Rectal smooth muscle tissue (tissue), 1 donor: ENCODE data around the gene MEF2D.

Experiments used
- H3K27ac ChIP-seq: one replicate; pipeline ENCODE4 v1.7.0; 2013; ENCODE audit warnings: low read depth, low read length, inconsistent platforms
- H3K27me3 ChIP-seq: one replicate; pipeline ENCODE4 v1.7.0; 2013; ENCODE audit warnings: low read length; ENCODE audit not compliant: control insufficient read depth, insufficient read depth
- H3K36me3 ChIP-seq: one replicate; pipeline ENCODE4 v1.7.0; 2013; ENCODE audit warnings: low read length; ENCODE audit not compliant: control insufficient read depth, insufficient read depth
- H3K4me1 ChIP-seq: one replicate; pipeline ENCODE4 v1.7.0; 2013; ENCODE audit warnings: low read length; ENCODE audit not compliant: control insufficient read depth, insufficient read depth
- H3K4me3 ChIP-seq: one replicate; pipeline ENCODE4 v1.7.0; 2013; ENCODE audit warnings: low read length
- H3K9ac ChIP-seq: one replicate; pipeline ENCODE4 v1.7.0; 2013; ENCODE audit warnings: low read length

Gene MEF2D

DNA sequence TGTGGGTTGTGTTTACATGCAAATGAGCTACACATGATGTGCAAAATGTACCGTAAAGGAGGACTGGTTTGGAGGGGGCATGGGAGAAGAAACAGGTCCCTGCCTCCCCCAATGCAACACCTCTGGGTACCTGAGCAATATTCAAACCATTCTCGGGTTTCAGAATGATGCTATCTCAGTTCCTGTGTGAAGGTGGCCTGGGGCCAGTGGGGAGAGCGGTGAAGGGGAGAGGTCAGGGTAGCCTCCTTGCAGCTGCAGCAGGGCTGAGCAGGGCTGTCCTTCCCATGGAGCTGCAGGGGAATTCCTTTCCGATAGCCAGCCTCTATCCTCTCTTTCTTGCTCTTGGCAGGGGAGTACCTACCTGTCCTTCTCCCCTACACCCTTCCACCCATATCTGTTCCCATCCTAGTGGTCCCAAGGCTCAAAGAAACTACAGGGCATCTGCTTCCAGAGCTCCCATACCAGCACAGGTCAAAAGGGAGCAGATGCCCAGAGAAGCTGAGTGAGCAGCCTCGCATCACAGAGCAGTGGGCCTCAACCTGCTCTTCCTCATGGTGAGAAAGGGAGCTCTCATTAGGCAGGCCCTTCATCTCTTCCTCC, 11.9 kb downstream of the MEF2D start:
- H3K4me3 ChIP-seq = peak overlapping the region; percentile 52
- H3K27me3 ChIP-seq = no peaks in the 10 kb centered on the region
- no peak overlapping the region for H3K9ac ChIP-seq
- no peaks in the 10 kb centered on the region for H3K36me3 ChIP-seq
- H3K27ac ChIP-seq = peak overlapping the region; percentile 74
- peaks cover 57% of the 10 kb centered on the region for H3K4me1 ChIP-seq

GRCh38 chr1:156487862-156488261, 12.7 kb downstream of the MEF2D start:
- Histone ChIP-seq H3K4me1 (peaks cover 48% of the 10 kb centered on the region), H3K27me3 (no peaks in the 10 kb centered on the region), H3K36me3 (peaks cover 2% of the 10 kb centered on the region), H3K27ac (no peak overlapping the region), H3K4me3 (no peak overlapping the region), H3K9ac (no peak overlapping the region)

GRCh38 chr1:156486421-156487344, 13.9 kb downstream of the MEF2D start:
- H3K36me3 ChIP-seq = peaks cover 12% of the 10 kb centered on the region
- no peak overlapping the region for H3K27ac ChIP-seq
- H3K4me1 ChIP-seq = peaks cover 38% of the 10 kb centered on the region
- no peak overlapping the region for H3K4me3 ChIP-seq
- H3K27me3 ChIP-seq = no peaks in the 10 kb centered on the region
- H3K9ac ChIP-seq = no peak overlapping the region

DNA sequence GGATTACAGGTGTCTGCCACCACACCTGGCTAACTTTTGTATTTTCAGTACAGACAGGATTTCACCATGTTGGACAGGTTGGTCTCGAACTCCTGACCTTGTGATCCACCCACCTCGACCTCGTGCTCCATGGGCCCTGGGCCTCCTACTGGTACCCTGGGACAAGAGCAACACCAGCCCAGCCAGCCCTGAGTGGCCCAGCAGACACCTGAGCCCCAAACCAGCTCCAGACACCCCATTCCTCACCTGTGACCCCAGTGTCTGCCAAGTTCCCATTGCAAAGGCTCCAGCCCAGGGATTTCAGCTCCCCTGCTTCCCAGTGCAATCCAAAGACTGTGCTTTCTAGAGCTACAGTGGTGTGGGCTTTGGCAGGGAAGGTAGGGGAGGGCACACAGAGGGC, 14.6 kb downstream of the MEF2D start:
- Histone ChIP-seq H3K27me3 (no peaks in the 10 kb centered on the region), H3K9ac (no peak overlapping the region), H3K27ac (no peak overlapping the region), H3K4me1 (peaks cover 33% of the 10 kb centered on the region), H3K36me3 (peaks cover 19% of the 10 kb centered on the region), H3K4me3 (no peak overlapping the region)

DNA sequence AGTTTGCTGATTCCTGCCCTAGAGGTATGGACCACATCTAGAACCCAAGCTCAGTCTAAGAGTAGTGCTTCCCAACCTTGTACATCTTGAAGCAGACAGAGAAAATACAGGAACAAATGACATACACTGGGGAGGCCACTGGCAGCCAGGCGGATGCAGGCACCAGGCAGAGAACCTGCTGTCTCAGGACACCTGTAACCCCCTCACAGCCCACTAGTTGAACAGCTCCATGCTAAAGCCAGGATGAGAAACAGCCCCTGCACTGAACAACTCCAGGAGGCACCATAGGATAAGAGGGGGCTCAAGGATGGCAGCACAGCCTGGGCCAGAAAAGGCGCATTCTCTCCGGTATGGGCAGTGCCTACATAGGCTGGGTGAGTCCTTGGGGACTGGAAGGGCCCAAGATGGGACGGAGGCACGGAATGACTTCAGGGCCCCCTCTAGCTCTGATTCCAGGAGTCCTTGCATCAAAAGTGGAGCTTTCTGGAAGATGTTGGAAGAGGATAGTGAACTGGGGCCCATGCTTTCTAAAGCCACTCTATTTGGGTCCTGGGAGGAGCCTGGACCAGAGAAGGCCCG, 16.0 kb downstream of the MEF2D start:
- Histone ChIP-seq H3K9ac (no peak overlapping the region), H3K4me3 (no peak overlapping the region), H3K27me3 (no peaks in the 10 kb centered on the region), H3K36me3 (peaks cover 32% of the 10 kb centered on the region), H3K27ac (no peak overlapping the region), H3K4me1 (peaks cover 22% of the 10 kb centered on the region)

- Histone ChIP-seq H3K36me3 (peaks cover 42% of the 10 kb centered on the region), H3K27me3 (no peaks in the 10 kb centered on the region), H3K4me3 (no peak overlapping the region), H3K27ac (no peak overlapping the region), H3K4me1 (peaks cover 11% of the 10 kb centered on the region), H3K9ac (no peak overlapping the region)
Observed at GRCh38 chr1:156483397-156483796, 17.2 kb downstream of the MEF2D start.

GRCh38 chr1:156482276-156482675, 18.3 kb downstream of the MEF2D start:
- H3K36me3 ChIP-seq = peaks cover 49% of the 10 kb centered on the region
- H3K9ac ChIP-seq = no peak overlapping the region
- no peaks in the 10 kb centered on the region for H3K27me3 ChIP-seq
- peaks cover 21% of the 10 kb centered on the region for H3K4me1 ChIP-seq
- no peak overlapping the region for H3K4me3 ChIP-seq
- no peak overlapping the region for H3K27ac ChIP-seq

DNA sequence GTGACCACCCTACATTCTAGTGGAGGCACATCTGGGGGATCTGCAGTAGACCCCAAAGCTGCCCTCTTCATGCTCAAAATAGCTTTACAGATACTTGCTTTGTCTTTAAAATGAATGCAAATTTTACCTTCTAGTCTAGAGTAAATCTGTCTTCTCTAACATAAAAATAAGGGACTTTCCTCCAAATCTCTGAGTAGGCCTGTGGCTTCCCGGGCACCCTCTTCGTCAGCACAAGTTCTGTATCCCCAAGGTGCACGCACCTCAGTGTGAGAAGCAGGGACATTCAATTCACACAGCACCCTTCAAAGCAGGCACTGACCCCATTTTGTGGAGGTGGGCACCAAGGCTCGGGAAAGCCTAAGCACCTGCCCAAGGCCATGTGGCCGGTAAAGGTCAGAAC, 19.0 kb downstream of the MEF2D start:
- Histone ChIP-seq H3K27ac (peak overlapping the region; percentile 42), H3K27me3 (no peaks in the 10 kb centered on the region), H3K4me3 (no peak overlapping the region), H3K4me1 (peaks cover 29% of the 10 kb centered on the region), H3K9ac (no peak overlapping the region), H3K36me3 (peaks cover 56% of the 10 kb centered on the region)

- Histone ChIP-seq H3K27me3 (no peaks in the 10 kb centered on the region), H3K9ac (no peak overlapping the region), H3K27ac (peak overlapping the region; percentile 53), H3K4me1 (peaks cover 38% of the 10 kb centered on the region), H3K36me3 (peaks cover 62% of the 10 kb centered on the region), H3K4me3 (no peak overlapping the region)
Observed at GRCh38 chr1:156480411-156481192, 20.0 kb downstream of the MEF2D start.

DNA sequence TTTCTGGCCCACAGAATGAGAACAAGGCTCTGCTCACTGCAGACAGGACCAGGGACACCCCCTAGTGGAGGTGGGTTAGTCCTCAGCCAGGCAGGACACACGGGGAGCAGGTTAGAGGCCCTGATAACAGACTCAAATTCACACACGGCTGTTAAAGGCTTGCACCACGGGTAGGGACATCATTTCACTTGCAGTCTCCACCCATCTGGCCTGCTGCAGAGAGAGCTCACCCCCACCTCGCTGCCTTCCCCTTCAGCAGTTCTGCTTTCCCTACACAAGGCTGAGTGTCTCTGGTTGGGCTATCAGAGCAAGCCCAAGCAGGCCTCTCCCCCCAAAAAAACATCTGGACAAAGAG, 20.6 kb downstream of the MEF2D start:
- Histone ChIP-seq H3K4me1 (peaks cover 41% of the 10 kb centered on the region), H3K27ac (no peak overlapping the region), H3K36me3 (peaks cover 62% of the 10 kb centered on the region), H3K4me3 (no peak overlapping the region), H3K9ac (no peak overlapping the region), H3K27me3 (no peaks in the 10 kb centered on the region)

DNA sequence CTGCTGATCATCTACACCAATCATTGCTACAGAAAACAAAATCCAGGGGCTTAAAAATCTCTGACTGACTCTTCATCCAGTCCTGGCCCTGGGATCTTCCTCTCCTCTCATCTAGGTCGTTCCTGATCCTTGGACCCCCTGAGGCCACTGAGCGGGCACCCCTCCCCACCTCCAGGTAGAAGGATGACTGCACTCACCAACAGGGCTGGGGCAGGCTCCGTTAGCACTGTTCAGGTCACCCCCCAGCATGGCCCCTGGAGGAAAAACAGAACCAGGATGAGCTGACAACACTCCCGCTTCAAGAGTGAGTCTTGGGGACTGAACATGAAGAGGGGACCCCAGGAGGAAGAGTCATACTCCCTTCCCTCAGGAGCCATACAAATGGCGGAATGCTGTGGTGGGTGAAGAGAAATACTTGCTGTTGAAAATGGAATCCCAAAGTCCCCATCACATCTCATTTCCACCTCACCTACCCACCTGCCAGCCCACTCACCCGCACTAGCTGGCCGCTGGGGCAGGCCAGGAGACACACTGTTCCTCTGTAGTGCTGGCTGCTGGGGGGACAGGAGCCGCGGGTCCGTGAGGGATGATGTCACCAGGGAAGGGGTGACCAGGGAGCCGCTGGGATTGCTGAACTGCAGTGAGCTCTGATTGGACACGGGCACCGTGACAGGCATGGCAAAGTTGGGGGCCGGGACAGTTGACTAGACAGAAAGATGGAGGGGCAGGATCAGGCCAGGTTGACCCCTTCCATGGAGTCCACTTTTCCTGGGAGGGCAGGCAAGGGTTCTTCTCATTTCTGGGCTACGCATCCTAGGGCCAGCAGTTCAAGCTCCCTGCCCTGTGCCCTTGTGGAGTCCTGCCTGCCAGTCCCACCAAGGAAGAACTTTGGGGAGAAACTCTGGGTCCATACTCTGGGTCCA, 21.2 kb downstream of the MEF2D start:
- Histone ChIP-seq H3K27ac (peak overlapping the region; percentile 37), H3K27me3 (no peaks in the 10 kb centered on the region), H3K4me1 (peaks cover 40% of the 10 kb centered on the region), H3K4me3 (no peak overlapping the region), H3K36me3 (peaks cover 64% of the 10 kb centered on the region), H3K9ac (no peak overlapping the region)
